Endothelial cell of umbilical vein (primary cell): ENCODE measurements around the gene LDLRAD2.

Experiments
- FOS ChIP-seq: IDR thresholded peaks from 2 replicates; pipeline ENCODE4 v1.6.1; 2011; ENCODE audit warnings: mild to moderate bottlenecking, low read length, moderate library complexity, borderline replicate concordance; ENCODE audit not compliant: insufficient read depth
- JUN ChIP-seq: IDR thresholded peaks from 2 replicates; pipeline ENCODE4 v1.6.1; 2011; ENCODE audit warnings: borderline replicate concordance, low read depth; ENCODE audit not compliant: insufficient read length, insufficient read depth
- MAX ChIP-seq: IDR thresholded peaks from 2 replicates; pipeline ENCODE4 v1.6.1; 2011; ENCODE audit not compliant: insufficient read depth, insufficient read length
- MYC ChIP-seq: IDR thresholded peaks from one replicate; pipeline ENCODE4 v1.6.1; 2011; ENCODE audit warnings: mild to moderate bottlenecking, low read depth, low read length
- POLR2A ChIP-seq: IDR thresholded peaks from 2 replicates; pipeline ENCODE4 v1.6.1; 2012; ENCODE audit warnings: low read depth, mild to moderate bottlenecking, control low read depth, low read length
- POLR2AphosphoS5 ChIP-seq: IDR thresholded peaks from 2 replicates; pipeline ENCODE4 v1.6.1; 2012; ENCODE audit warnings: low read depth, mild to moderate bottlenecking, control low read depth, low read length, moderate library complexity; ENCODE audit not compliant: insufficient read depth
- TF ChIP-seq, protein P1 (sequence below), 2 donors: IDR thresholded peaks; 1 replicate in 1 of 2; 2 replicates in 1 of 2; pipeline ENCODE4 v1.5.1; 2011; ENCODE audit warnings: low read length in 2 of 2, mild to moderate bottlenecking in 2 of 2, moderate library complexity in 2 of 2, control low read depth in 1 of 2, inconsistent platforms in 1 of 2, low read depth in 1 of 2; ENCODE audit not compliant: insufficient read depth in 1 of 2; ENCODE audit errors: extremely low read depth in 1 of 2

GRCh38 chr1:21825393-21825792 is 13.3 kb downstream of the LDLRAD2 start:
- TF ChIP-seq, protein P1, sequence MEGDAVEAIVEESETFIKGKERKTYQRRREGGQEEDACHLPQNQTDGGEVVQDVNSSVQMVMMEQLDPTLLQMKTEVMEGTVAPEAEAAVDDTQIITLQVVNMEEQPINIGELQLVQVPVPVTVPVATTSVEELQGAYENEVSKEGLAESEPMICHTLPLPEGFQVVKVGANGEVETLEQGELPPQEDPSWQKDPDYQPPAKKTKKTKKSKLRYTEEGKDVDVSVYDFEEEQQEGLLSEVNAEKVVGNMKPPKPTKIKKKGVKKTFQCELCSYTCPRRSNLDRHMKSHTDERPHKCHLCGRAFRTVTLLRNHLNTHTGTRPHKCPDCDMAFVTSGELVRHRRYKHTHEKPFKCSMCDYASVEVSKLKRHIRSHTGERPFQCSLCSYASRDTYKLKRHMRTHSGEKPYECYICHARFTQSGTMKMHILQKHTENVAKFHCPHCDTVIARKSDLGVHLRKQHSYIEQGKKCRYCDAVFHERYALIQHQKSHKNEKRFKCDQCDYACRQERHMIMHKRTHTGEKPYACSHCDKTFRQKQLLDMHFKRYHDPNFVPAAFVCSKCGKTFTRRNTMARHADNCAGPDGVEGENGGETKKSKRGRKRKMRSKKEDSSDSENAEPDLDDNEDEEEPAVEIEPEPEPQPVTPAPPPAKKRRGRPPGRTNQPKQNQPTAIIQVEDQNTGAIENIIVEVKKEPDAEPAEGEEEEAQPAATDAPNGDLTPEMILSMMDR (IDR thresholded peaks at IDR 0.05; ENCODE audit: extremely low read depth in 1 of 2, insufficient read depth in 1 of 2, low read depth in 1 of 2, low read length in 2 of 2) = no peak
- TF ChIP-seq MYC (no peak), JUN (no peak), POLR2AphosphoS5 (no peak), FOS (no peak), POLR2A (no peak), MAX (no peak)
